Measurements from ENCODE around the gene RBM11.

The RBM11 gene

DNA sequence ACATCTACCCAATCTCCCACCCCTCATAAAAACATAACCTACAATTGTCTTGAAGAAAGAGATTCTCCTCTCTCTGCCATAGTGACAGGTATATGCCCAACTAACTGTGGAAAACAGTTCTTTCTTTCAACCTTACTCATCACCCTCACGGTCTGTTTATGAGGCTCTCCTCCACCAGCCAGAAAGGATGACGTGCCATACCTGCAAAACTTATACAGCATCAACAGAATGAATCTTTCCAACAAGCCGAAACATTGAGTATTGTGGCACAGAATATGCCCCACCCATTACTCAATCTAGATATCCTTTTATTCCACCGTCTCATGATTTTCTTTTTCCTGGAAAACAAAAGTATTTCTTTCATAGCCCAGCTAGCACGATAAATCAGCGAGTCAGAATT is 55.7 kb downstream of the RBM11 start:
- no peak for DNase-seq

DNA sequence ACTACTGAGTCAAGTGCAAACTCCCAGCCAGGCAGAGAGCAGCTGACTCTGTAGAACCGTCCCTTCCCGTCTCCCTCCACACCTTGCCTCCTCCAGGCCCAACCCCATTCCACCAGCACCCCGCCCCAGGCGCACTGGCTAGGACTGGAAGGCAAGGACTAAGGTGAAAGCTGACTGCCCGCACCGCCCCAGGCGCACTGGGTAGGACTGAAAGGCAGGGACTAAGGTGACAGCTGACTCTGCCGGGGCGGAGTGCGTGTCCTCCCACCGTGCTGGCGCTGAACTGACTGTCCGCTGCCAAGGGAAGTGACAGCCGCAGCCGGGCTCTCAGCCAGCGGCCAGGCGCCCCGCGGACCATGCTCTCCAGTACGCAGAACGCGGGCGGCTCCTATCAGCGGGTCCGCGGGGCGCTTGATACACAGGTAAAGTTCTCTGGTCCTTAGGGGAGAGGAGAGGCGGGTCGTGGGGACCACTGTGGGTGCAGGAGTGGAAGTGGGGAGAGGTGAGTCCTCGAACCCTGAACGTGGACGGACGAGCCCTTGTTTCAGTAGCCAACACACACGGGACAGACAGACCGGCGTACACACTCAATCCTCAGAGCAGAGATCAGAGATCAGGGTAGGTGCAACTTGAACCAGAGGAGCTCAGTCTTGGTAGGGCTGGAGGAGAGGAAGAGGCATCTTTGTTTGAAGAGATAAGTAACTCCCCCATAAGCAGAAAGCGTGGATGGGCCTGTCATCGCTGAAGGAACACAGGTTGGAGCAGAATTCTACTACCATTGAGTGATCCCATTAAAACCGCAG is 58.0 kb downstream of the RBM11 start:
- DNase-seq = no peak

DNA sequence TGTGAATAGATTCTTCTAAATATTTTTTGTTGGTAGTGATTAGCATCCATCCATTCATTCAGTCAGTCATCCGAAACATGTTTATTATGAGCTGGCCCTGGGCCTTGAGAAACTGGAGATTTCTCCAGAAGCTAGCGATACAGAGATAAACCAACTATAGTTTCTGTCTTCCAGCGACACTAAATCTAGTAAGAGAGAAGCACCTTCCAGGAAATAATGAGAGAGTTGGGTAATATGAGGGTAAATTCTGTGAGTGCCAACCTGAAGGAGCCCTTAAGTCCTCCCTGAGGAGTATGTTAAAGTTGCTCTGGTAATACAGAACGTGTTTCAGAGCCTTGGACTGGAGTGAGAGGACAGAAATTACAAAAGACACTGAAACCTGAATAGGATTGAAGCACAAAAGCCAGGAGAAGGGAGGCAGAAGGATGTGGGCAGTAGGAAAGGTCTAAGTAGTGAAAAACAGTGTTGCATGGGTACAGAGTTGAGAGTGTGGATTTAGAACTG is 59.8 kb downstream of the RBM11 start:
- no peak for DNase-seq
